Upper lobe of left lung (tissue), 6 donors: ENCODE results near the gene SOWAHC. TPM values are rescaled to one million over a fixed set of nuclear protein-coding genes. Genes with fewer than 3 reads are reported as not detected.

Experiments
- ATAC-seq, 2 donors: fragments of 200-7000 bp; cut with Tn5 transposase; one replicate each; pipeline ENCODE4 v1.9.1; 2022; ENCODE audit warnings: mild to moderate bottlenecking in 2 of 2, moderate library complexity in 2 of 2; ENCODE audit not compliant: low FRiP score in 2 of 2
- DNase-seq, 2 donors: peaks; one replicate each; pipeline ENCODE4 v3.0.0-alpha.2; 2019 to 2020
- H3K27ac ChIP-seq, 4 donors: fragments of 200-600 bp; sonication (generic); one replicate each; pipeline ENCODE4 v1.5.1; 2016 to 2019
- H3K27me3 ChIP-seq, 4 donors: fragments of 200-600 bp; sonication (generic); one replicate each; pipeline ENCODE4 v1.5.1; 2017 to 2019
- H3K36me3 ChIP-seq, 4 donors: fragments of 200-600 bp; sonication (generic); one replicate each; pipeline ENCODE4 v1.5.1; 2016 to 2019
- H3K4me1 ChIP-seq, 4 donors: fragments of 200-600 bp; sonication (generic); one replicate each; pipeline ENCODE4 v1.5.1; 2018 to 2019
- H3K4me3 ChIP-seq, 4 donors: fragments of 200-600 bp; sonication (generic); one replicate each; pipeline ENCODE4 v1.5.1; 2017 to 2019; ENCODE audit warnings: mild to moderate bottlenecking in 2 of 4, moderate library complexity in 1 of 4
- H3K9me3 ChIP-seq, 4 donors: fragments of 200-600 bp; sonication (generic); one replicate each; pipeline ENCODE4 v1.5.1; 2018 to 2019
- EP300 ChIP-seq, 4 donors: sonication (generic); formaldehyde crosslinking; IDR thresholded peaks; one replicate each; pipeline ENCODE4 v1.5.1; 2017; ENCODE audit warnings: antibody characterized with exemption in 4 of 4, control low read depth in 2 of 4
- POLR2A ChIP-seq, 4 donors: fragments of 450-650 bp; IDR thresholded peaks; one replicate each; pipeline ENCODE4 v1.5.1; 2016 to 2017; ENCODE audit warnings: antibody characterized with exemption in 4 of 4, mild to moderate bottlenecking in 2 of 4
- POLR2AphosphoS5 ChIP-seq, 2 donors: sonication (generic); formaldehyde crosslinking; IDR thresholded peaks; one replicate each; pipeline ENCODE4 v1.5.1; 2017; ENCODE audit warnings: antibody characterized with exemption in 2 of 2
- WGBS, 2 donors: methylation state at CpG; one replicate each; pipeline ENCODE4 v1.1.5; 2017 to 2018; 5-methylcytosine and 5-hydroxymethylcytosine counted together
- total RNA-seq, 6 donors: library from RNA; depleted of rRNA in 4 of 6; stranded (reverse); fragments of >200 nt in 4 of 6; gene quantifications; one replicate each; pipeline versions ENCODE4 v1.1.0 to v1.2.1, GENCODE V29; 2016 to 2021
- TF ChIP-seq, protein P1 (sequence below), 6 experiments: fragments of 450-650 bp in 4 of 6; fragments of 200-600 bp in 2 of 6; sonication (generic) in 2 of 6; IDR thresholded peaks; one replicate each; pipeline ENCODE4 v1.5.1; 2016 to 2019; ENCODE audit warnings: antibody characterized with exemption in 6 of 6
- donor health status: DM: no; HTN: no; CAD: no; lungs with moderate emphysema.
- donor health status: DM: no; HTN: yes; CAD: no; lungs with severe emphysema.

SOWAHC gene
- total RNA-seq, 6 donors from 2014 or later = 17.8 to 30.7 (median 24.7) TPM

DNA sequence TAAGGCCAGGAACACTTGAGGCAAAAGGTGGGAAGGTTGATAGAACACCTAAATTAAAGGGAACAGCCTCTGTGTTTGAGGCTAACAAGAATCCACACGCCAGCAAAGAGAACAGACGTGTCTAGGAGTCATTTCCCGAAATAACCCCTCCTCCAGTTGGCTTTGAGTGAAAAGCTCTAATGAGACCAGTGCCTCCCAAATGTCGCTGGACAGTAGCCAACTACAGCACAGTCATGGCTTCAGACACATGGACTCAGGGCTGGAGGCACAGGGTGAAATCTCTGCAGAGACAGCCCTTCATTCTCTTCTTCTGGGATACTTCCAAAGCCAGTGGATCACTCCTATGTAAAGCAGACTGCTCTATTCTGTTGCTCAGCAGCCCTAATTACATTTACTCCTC, 49.6 kb downstream of the SOWAHC start:
- WGBS, 2 donors = 45 to 79% methylated on average over 4 of the region's 4 CpGs
- Histone ChIP-seq H3K4me3 (no peak overlapping the region), H3K27me3 (no peaks in the 10 kb centered on the region), H3K9me3 (no peaks in the 10 kb centered on the region), H3K4me1 (no peaks in the 10 kb centered on the region), H3K27ac (no peak overlapping the region), H3K36me3 (no peaks in the 10 kb centered on the region)
- ATAC-seq = peak in 1 of 2 donors; percentile 85
- TF ChIP-seq EP300 (IDR thresholded peaks at IDR 0.05) (no peak), POLR2AphosphoS5 (IDR thresholded peaks at IDR 0.05) (no peak)
- TF ChIP-seq, protein P1, sequence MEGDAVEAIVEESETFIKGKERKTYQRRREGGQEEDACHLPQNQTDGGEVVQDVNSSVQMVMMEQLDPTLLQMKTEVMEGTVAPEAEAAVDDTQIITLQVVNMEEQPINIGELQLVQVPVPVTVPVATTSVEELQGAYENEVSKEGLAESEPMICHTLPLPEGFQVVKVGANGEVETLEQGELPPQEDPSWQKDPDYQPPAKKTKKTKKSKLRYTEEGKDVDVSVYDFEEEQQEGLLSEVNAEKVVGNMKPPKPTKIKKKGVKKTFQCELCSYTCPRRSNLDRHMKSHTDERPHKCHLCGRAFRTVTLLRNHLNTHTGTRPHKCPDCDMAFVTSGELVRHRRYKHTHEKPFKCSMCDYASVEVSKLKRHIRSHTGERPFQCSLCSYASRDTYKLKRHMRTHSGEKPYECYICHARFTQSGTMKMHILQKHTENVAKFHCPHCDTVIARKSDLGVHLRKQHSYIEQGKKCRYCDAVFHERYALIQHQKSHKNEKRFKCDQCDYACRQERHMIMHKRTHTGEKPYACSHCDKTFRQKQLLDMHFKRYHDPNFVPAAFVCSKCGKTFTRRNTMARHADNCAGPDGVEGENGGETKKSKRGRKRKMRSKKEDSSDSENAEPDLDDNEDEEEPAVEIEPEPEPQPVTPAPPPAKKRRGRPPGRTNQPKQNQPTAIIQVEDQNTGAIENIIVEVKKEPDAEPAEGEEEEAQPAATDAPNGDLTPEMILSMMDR (IDR thresholded peaks at IDR 0.05) = no peak
- DNase-seq = no peak

DNA sequence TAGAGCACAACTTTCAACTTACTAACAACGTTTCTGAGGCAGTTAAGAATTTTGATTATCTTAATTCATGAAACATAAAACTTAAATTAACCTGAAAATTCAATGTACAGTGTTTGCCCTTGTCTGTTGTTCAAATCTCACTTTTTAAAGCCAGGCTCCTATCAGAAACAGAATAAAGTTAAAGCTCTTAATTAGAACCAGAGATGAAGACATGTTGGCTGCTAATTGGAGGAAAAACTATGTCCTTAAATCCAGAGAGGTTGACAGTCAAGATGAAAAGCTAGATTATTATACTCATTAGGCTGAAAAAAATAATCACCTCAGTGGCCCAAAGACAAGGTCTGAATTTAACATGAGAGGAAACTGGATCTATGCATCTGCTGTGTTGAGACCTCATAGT, 52.3 kb downstream of the SOWAHC start:
- ATAC-seq = no peak
- Histone ChIP-seq H3K36me3 (no peaks in the 10 kb centered on the region), H3K27me3 (no peaks in the 10 kb centered on the region), H3K4me1 (no peaks in the 10 kb centered on the region), H3K4me3 (no peak overlapping the region), H3K9me3 (no peaks in the 10 kb centered on the region), H3K27ac (no peak overlapping the region)
- 66 to 76% methylated on average over 1 of the region's 1 CpG for WGBS, 2 donors
- TF ChIP-seq EP300 (IDR thresholded peaks at IDR 0.05) = no peak
- TF ChIP-seq, protein P1 (IDR thresholded peaks at IDR 0.05) = no peak
- TF ChIP-seq POLR2A (IDR thresholded peaks at IDR 0.05) = no peak
- no peak for TF ChIP-seq POLR2AphosphoS5 (IDR thresholded peaks at IDR 0.05)
- no peak for DNase-seq

Other genes with a start within 250 kb of the SOWAHC start
- gene SEPTIN10, start 398 bp upstream of the SOWAHC start, total RNA-seq = 100 to 1,000 TPM in 1 of 6 donors, 10 to 100 TPM in 5; 60.8 to 135 (median 88.5) TPM
- 100 to 1,000 TPM in 1 of 6 donors, 10 to 100 TPM in 4, 1 to 10 TPM in 1; 9.1 to 270 (median 34.6) TPM for gene RGPD5, start 179.9 kb downstream of the SOWAHC start, total RNA-seq